GM06990 (cell line): ENCODE data around the gene UNCX.

Source experiments
- DNase-seq: peaks from one replicate; pipeline ENCODE4 v3.0.0-alpha.2; 2011; ENCODE audit not compliant: insufficient read length; ENCODE audit errors: extremely low read depth
- H3K27me3 ChIP-seq: replicated peaks from 2 replicates; pipeline ENCODE4 v1.6.0; 2011; ENCODE audit warnings: low read length; ENCODE audit not compliant: control insufficient read depth, insufficient read depth
- H3K36me3 ChIP-seq: 2 replicates; pipeline ENCODE4 v1.5.1; 2011; ENCODE audit warnings: low read length; ENCODE audit not compliant: control insufficient read depth, insufficient read depth
- H3K4me3 ChIP-seq: replicated peaks from 2 replicates; pipeline ENCODE4 v1.5.1; 2011; ENCODE audit warnings: low read depth, mild to moderate bottlenecking, control low read depth, low read length
- CTCF ChIP-seq: IDR thresholded peaks from 2 replicates; pipeline ENCODE4 v1.5.1; 2011; ENCODE audit warnings: low read length, control low read depth, mild to moderate bottlenecking, inconsistent platforms; ENCODE audit not compliant: insufficient read depth, poor library complexity, severe bottlenecking

UNCX gene

DNA sequence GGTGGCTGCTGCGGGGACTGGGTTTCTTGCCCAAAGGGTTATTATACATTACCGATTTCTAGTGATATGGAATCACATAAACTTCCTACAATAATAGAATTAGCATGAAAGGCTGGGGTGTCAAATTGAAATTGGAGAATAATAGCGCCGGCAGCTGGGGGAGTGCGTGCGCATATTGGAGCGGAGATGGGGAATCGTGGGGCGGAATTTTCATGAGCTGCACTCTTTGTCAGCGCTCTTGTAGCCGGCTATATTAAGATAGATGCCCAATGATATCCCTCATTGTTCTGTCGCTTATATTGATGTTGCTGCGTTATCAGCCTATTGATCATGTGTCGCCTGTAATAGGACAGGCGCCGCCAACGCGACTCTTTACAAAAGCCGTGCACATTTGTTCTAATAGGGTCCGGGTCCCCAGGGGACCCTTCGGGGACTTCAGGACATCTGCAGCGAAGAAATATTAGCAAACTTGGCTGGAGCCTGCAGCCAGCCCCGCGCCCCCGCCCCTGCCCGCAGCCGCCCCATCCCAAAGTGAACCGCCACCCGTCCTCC is 5.1 kb downstream of the UNCX start:
- TF ChIP-seq CTCF: no peak
- H3K36me3 ChIP-seq: no peaks in the 10 kb centered on the region
- H3K27me3 ChIP-seq: no peaks in the 10 kb centered on the region; the same call in 1 of the 2 replicates
- no peak for DNase-seq
- H3K4me3 ChIP-seq: no peak overlapping the region

DNA sequence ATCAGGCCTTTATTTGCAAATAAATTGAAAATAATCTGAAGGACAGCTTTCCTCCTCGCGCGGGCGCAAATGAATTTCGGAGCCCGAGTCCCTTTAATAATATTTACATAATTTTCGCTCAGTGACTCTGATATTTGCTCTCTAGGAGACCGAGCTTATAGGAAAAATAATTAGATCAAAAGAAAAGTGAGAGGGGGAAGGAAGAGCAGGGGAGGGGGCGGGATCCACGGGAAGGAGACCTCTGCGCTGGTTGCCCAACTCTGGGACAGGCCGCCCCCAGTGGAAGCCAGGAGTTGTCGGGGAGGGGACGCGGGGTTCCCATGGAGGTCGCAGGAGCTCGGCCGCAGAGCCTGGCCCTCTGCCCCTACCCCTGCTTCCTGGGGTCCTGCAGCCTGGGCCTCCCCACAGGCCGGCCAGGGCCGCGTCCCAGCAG is 5.8 kb downstream of the UNCX start:
- Histone ChIP-seq H3K27me3 (no peaks in the 10 kb centered on the region; the same call in 1 of the 2 replicates), H3K4me3 (no peak overlapping the region), H3K36me3 (no peaks in the 10 kb centered on the region)
- no peak for TF ChIP-seq CTCF
- no peak for DNase-seq

GRCh38 chr7:1238931-1239802 is 6.5 kb downstream of the UNCX start:
- TF ChIP-seq CTCF: no peak
- Histone ChIP-seq H3K4me3 (no peak overlapping the region), H3K36me3 (no peaks in the 10 kb centered on the region), H3K27me3 (no peaks in the 10 kb centered on the region; the same call in 1 of the 2 replicates)
- DNase-seq: no peak

DNA sequence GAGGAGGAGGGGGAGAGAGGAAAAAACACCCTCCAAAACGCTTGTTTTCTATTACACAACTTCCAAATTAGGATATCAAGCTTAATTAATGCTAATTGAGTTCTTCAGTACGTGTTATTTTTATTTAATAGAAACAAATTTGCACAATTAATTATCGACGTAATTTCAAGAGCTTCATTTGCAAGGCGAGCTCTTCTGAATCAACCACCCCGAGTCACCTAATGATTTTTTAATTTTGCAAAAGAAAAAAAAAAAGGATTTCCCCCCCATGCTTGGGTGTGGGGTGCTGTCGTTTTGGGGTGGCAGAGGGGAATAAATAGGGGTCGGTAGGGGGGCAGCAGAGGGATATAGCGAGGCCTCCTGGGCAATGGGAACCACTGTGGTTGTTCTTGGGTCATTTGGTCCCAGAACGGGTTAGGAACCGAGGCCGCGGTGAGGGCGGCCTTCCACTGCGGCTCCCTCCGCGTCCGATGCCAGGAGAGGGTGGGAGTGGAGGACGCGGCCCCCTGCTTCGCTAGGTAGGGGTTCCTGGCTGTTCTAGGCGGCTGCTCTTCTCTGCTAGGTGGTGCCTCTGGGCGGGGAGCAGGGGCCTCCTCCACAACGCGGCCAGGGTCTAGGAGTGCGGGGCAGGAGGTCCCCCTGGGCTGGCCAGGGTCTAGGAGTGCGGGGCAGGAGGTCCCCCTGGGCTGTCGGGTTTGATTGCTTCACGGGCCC is 7.3 kb downstream of the UNCX start:
- Histone ChIP-seq H3K36me3 (no peaks in the 10 kb centered on the region), H3K27me3 (no peaks in the 10 kb centered on the region; the same call in 1 of the 2 replicates), H3K4me3 (no peak overlapping the region)
- no peak for TF ChIP-seq CTCF
- DNase-seq: no peak

DNA sequence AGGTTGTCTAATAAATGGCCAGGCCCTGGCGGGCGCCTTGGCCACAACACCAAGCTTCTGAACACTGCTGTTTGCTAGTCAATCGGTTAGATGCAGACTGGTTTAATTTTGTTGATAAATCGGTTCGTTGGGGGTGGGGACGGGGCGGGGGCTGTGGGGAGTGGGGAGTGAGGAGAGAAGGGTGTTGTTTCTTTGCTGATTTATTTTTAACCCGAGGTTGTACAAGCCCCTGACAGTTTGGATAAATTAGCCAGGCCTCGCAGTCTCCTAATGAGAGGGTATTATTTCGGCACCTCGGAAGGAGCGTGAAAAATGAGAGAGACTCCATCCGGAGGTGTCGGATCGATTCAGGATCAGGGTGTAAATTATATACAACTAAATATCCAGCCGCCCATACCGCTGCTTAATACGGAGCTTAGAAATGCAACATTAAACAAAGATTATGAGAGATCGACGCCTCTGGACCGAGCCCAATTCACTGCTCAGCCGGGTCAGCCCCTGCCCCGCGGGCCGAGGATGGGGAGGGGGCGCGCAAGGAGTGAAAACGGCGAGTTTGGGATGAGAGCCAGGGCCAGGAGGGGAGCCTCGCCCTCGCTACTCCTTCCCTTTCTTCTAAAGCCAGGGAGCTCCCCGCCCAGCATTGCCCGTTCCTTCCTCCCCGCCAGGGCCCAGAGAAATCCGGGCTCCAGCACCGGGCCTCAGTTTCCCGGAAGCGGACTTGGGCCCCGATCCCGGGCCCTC is 8.0 kb downstream of the UNCX start:
- no peak for TF ChIP-seq CTCF
- no peak overlapping the region for H3K4me3 ChIP-seq
- H3K27me3 ChIP-seq: no peaks in the 10 kb centered on the region; the same call in 1 of the 2 replicates
- H3K36me3 ChIP-seq: no peaks in the 10 kb centered on the region
- no peak for DNase-seq
